WTC11 (cell line): ENCODE data around the gene TRPM2.

Source experiments
- ATF3 ChIP-seq: sonication (generic); formaldehyde crosslinking; conservative IDR thresholded peaks from 2 replicates; pipeline ENCODE4 v1.8.1; 2022; ENCODE audit warnings: mild to moderate bottlenecking, missing genetic modification reagents
- CREB1 ChIP-seq: sonication (generic); formaldehyde crosslinking; IDR thresholded peaks from 2 replicates; pipeline ENCODE4 v1.8.0; 2023; ENCODE audit warnings: mild to moderate bottlenecking, missing genetic modification reagents
- CTCF ChIP-seq: fragments of 200-600 bp; IDR thresholded peaks from 2 replicates; pipeline ENCODE4 v1.8.0; 2022; ENCODE audit warnings: antibody characterized with exemption
- HMGXB4 ChIP-seq: sonication (generic); formaldehyde crosslinking; IDR thresholded peaks from 2 replicates; pipeline ENCODE4 v1.8.1; 2023; ENCODE audit warnings: mild to moderate bottlenecking, moderate library complexity, missing genetic modification reagents
- JUN ChIP-seq: sonication (generic); formaldehyde crosslinking; IDR thresholded peaks from 2 replicates; pipeline ENCODE4 v1.8.0; 2023; ENCODE audit warnings: mild to moderate bottlenecking, missing genetic modification reagents
- KAT7 ChIP-seq: sonication (generic); formaldehyde crosslinking; IDR thresholded peaks from 2 replicates; pipeline ENCODE4 v1.8.1; 2023; ENCODE audit warnings: missing genetic modification reagents, mild to moderate bottlenecking, borderline replicate concordance
- NR2C2 ChIP-seq: sonication (generic); formaldehyde crosslinking; IDR thresholded peaks from 2 replicates; pipeline ENCODE4 v1.8.0; 2022; ENCODE audit warnings: mild to moderate bottlenecking, missing genetic modification reagents
- TCF7 ChIP-seq: sonication (generic); formaldehyde crosslinking; IDR thresholded peaks from 2 replicates; pipeline ENCODE4 v1.8.0; 2022; ENCODE audit warnings: mild to moderate bottlenecking, low read depth, missing genetic modification reagents, moderate library complexity
- ZBTB21 ChIP-seq: sonication (generic); formaldehyde crosslinking; IDR thresholded peaks from 2 replicates; pipeline ENCODE4 v1.8.1; 2023; ENCODE audit warnings: mild to moderate bottlenecking, missing genetic modification reagents, borderline replicate concordance
- ZNF232 ChIP-seq: sonication (generic); formaldehyde crosslinking; IDR thresholded peaks from 2 replicates; pipeline ENCODE4 v1.8.0; 2022; ENCODE audit warnings: mild to moderate bottlenecking, missing genetic modification reagents
- ZNF416 ChIP-seq: fragments of 250-450 bp; sonication (Bioruptor Pico); IDR thresholded peaks from 2 replicates; pipeline ENCODE4 v1.9.0; 2021; ENCODE audit warnings: mild to moderate bottlenecking, inconsistent platforms

- TF ChIP-seq ATF3 (CRISPR knock-in tag) (no peak), CREB1 (no peak), CTCF (no peak), TCF7 (CRISPR knock-in tag) (no peak), ZBTB21 (CRISPR knock-in tag) (no peak), ZNF416 (CRISPR knock-in tag) (no peak), NR2C2 (CRISPR knock-in tag) (no peak), JUN (CRISPR knock-in tag) (no peak), KAT7 (CRISPR knock-in tag) (no peak), HMGXB4 (CRISPR knock-in tag) (no peak), ZNF232 (CRISPR knock-in tag) (no peak)
Measured at GRCh38 chr21:44450999-44451398, 97.6 kb downstream of the TRPM2 start.
